ENCODE measurements around the gene SLC4A8.

Gene SLC4A8

GRCh38 chr12:51424662-51425539 lies at the start of gene SLC4A8:
SLC4A8 (plus strand) TSS chr12:51424831; CDS start chr12:51424988, 157 bp downstream.
- in situ Hi-C loops (cut with MboI; ENCODE audit: low sequenced_read_pairs): loop anchor here (10.0 to 25.0 kb wide), 2 partner anchors 100 to 437 kb away; no protein-coding TSS in a partner anchor

GRCh38 chr12:51374856-51375255 lies 49.8 kb upstream of the SLC4A8 start:
- in situ Hi-C loops (cut with MboI; ENCODE audit: low sequenced_read_pairs): no loop called here

- in situ Hi-C loops (cut with MboI; ENCODE audit: low sequenced_read_pairs): no loop called here
These were observed 47.3 kb upstream of the SLC4A8 start for GRCh38 chr12:51377099-51377984.

GRCh38 chr12:51378749-51379148 lies 45.9 kb upstream of the SLC4A8 start:
- in situ Hi-C loops (cut with MboI; ENCODE audit: low sequenced_read_pairs): no loop called here

GRCh38 chr12:51379571-51379970 lies 45.1 kb upstream of the SLC4A8 start:
- in situ Hi-C loops (cut with MboI; ENCODE audit: low sequenced_read_pairs): no loop called here

GRCh38 chr12:51381226-51382079 lies 43.2 kb upstream of the SLC4A8 start:
- in situ Hi-C loops (cut with MboI; ENCODE audit: low sequenced_read_pairs): no loop called here

GRCh38 chr12:51382173-51382572 lies 42.5 kb upstream of the SLC4A8 start:
- in situ Hi-C loops (cut with MboI; ENCODE audit: low sequenced_read_pairs): no loop called here

GRCh38 chr12:51383269-51383905 lies 41.2 kb upstream of the SLC4A8 start:
- in situ Hi-C loops (cut with MboI; ENCODE audit: low sequenced_read_pairs): no loop called here

- in situ Hi-C loops (cut with MboI; ENCODE audit: low sequenced_read_pairs): no loop called here
These were observed 38.3 kb upstream of the SLC4A8 start for GRCh38 chr12:51386351-51386750.

- in situ Hi-C loops (cut with MboI; ENCODE audit: low sequenced_read_pairs): no loop called here
These were observed 36.4 kb upstream of the SLC4A8 start for GRCh38 chr12:51388069-51388799.

GRCh38 chr12:51388846-51389245 lies 35.8 kb upstream of the SLC4A8 start:
- in situ Hi-C loops (cut with MboI; ENCODE audit: low sequenced_read_pairs): no loop called here

GRCh38 chr12:51389302-51389999 lies 35.2 kb upstream of the SLC4A8 start:
- in situ Hi-C loops (cut with MboI; ENCODE audit: low sequenced_read_pairs): no loop called here

- in situ Hi-C loops (cut with MboI; ENCODE audit: low sequenced_read_pairs): no loop called here
These were observed 34.2 kb upstream of the SLC4A8 start for GRCh38 chr12:51390457-51390856.

GRCh38 chr12:51390891-51391282 lies 33.7 kb upstream of the SLC4A8 start:
- in situ Hi-C loops (cut with MboI; ENCODE audit: low sequenced_read_pairs): no loop called here

GRCh38 chr12:51391283-51392123 lies 33.1 kb upstream of the SLC4A8 start, which contains the start of gene GALNT6:
GALNT6 (minus strand) TSS chr12:51391406; CDS start chr12:51379781, 11,625 bp downstream.
- in situ Hi-C loops (cut with MboI; ENCODE audit: low sequenced_read_pairs): no loop called here

- in situ Hi-C loops (cut with MboI; ENCODE audit: low sequenced_read_pairs): no loop called here
These were observed 31.9 kb upstream of the SLC4A8 start for GRCh38 chr12:51392556-51393237.

Data from HL-60/S4 treated with phorbol 12-myristate 13-acetate at 8.2 ng/mL for 4 days and 3 days (cell line).